Measurements from ENCODE around the gene RERE.
"Not testable (repeated sequence)": the region's sequence is repeated elsewhere in the genome, so short reads cannot be mapped to it uniquely, and the experiment has no call there.

The RERE gene

GRCh38 chr1:8807004-8807403 is 10.4 kb downstream of the RERE start:
- no peak for DNase-seq (ENCODE audit: low read depth in 4 of 4, low spot score in 1 of 4)

GRCh38 chr1:8800416-8800815 is 17.0 kb downstream of the RERE start:
- no peak for DNase-seq (ENCODE audit: low read depth in 4 of 4, low spot score in 1 of 4)

- DNase-seq (ENCODE audit: low read depth in 4 of 4, low spot score in 1 of 4), result no peak
These were observed 20.2 kb downstream of the RERE start for GRCh38 chr1:8797216-8797615.

GRCh38 chr1:8796812-8797211 is 20.6 kb downstream of the RERE start:
- no peak for DNase-seq (ENCODE audit: low read depth in 4 of 4, low spot score in 1 of 4)

GRCh38 chr1:8794605-8795004 is 22.8 kb downstream of the RERE start:
- no peak for DNase-seq (ENCODE audit: low read depth in 4 of 4, low spot score in 1 of 4)

- no peak for DNase-seq (ENCODE audit: low read depth in 4 of 4, low spot score in 1 of 4)
These were observed 25.6 kb downstream of the RERE start for GRCh38 chr1:8791819-8792218.

- DNase-seq (ENCODE audit: low read depth in 4 of 4, low spot score in 1 of 4), result no peak
These were observed 26.5 kb downstream of the RERE start for GRCh38 chr1:8790987-8791386.

GRCh38 chr1:8790478-8790877 is 27.0 kb downstream of the RERE start:
- no peak for DNase-seq (ENCODE audit: low read depth in 4 of 4, low spot score in 1 of 4)

- no peak for DNase-seq (ENCODE audit: low read depth in 4 of 4, low spot score in 1 of 4)
These were observed 27.9 kb downstream of the RERE start for GRCh38 chr1:8789314-8790214.

- DNase-seq (ENCODE audit: low read depth in 4 of 4, low spot score in 1 of 4), result no peak
These were observed 30.2 kb downstream of the RERE start for GRCh38 chr1:8787218-8787617.

GRCh38 chr1:8786204-8786603 is 31.2 kb downstream of the RERE start:
- not testable (repeated sequence) for DNase-seq (ENCODE audit: low read depth in 4 of 4, low spot score in 1 of 4)

- DNase-seq (ENCODE audit: low read depth in 4 of 4, low spot score in 1 of 4), result no peak
These were observed 34.5 kb downstream of the RERE start for GRCh38 chr1:8782955-8783354.

GRCh38 chr1:8782001-8782620 is 35.3 kb downstream of the RERE start:
- DNase-seq (ENCODE audit: low read depth in 4 of 4, low spot score in 1 of 4), result no peak

- DNase-seq (ENCODE audit: low read depth in 4 of 4, low spot score in 1 of 4), result no peak
These were observed 37.0 kb downstream of the RERE start for GRCh38 chr1:8780405-8780804.

GRCh38 chr1:8777867-8778266 is 39.6 kb downstream of the RERE start:
- no peak for DNase-seq (ENCODE audit: low read depth in 4 of 4, low spot score in 1 of 4)

GRCh38 chr1:8776104-8776503 is 41.3 kb downstream of the RERE start:
- DNase-seq (ENCODE audit: low read depth in 4 of 4, low spot score in 1 of 4), result no peak

GRCh38 chr1:8767006-8767405 is 50.4 kb downstream of the RERE start:
- DNase-seq (ENCODE audit: low read depth in 4 of 4, low spot score in 1 of 4), result no peak

- DNase-seq (ENCODE audit: low read depth in 4 of 4, low spot score in 1 of 4), result no peak
These were observed 52.2 kb downstream of the RERE start for GRCh38 chr1:8765198-8765597.

GRCh38 chr1:8764293-8764937 is 53.0 kb downstream of the RERE start:
- DNase-seq (ENCODE audit: low read depth in 4 of 4, low spot score in 1 of 4), result no peak

GRCh38 chr1:8763888-8764287 is 53.6 kb downstream of the RERE start:
- no peak for DNase-seq (ENCODE audit: low read depth in 4 of 4, low spot score in 1 of 4)

GRCh38 chr1:8754993-8755392 is 62.4 kb downstream of the RERE start:
- no peak for DNase-seq (ENCODE audit: low read depth in 4 of 4, low spot score in 1 of 4)

GRCh38 chr1:8754247-8754650 is 63.2 kb downstream of the RERE start:
- no peak for DNase-seq (ENCODE audit: low read depth in 4 of 4, low spot score in 1 of 4)
